GM08714 (cell line): ENCODE measurements around the gene SLC39A7.

Experiments used
- H3K4me3 ChIP-seq: fragments of 200-500 bp; sonication (Bioruptor generic); 2 replicates; pipeline ENCODE4 v1.5.1; 2014; ENCODE audit warnings: mild to moderate bottlenecking, low read length, inconsistent platforms
- ZNF274 ChIP-seq: IDR thresholded peaks from 2 replicates; pipeline ENCODE4 v1.6.1; 2012; ENCODE audit warnings: mild to moderate bottlenecking, low read depth, low read length

Gene SLC39A7

DNA sequence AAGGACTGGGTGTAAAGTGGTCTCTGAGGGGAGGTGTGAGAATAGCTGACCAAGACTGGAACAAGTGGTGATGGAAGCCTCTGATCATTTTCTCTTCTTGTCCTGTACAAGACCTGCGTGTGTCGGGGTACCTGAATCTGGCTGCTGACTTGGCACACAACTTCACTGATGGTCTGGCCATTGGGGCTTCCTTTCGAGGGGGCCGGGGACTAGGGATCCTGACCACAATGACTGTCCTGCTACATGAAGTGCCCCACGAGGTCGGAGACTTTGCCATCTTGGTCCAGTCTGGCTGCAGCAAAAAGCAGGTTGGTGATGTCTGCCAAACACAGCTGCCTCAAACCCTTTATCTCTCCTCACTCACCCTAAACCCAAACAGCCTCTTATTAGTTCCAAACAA lies 2.1 kb downstream of the SLC39A7 start:
- TF ChIP-seq ZNF274: no peak
- no peak overlapping the region for H3K4me3 ChIP-seq

DNA sequence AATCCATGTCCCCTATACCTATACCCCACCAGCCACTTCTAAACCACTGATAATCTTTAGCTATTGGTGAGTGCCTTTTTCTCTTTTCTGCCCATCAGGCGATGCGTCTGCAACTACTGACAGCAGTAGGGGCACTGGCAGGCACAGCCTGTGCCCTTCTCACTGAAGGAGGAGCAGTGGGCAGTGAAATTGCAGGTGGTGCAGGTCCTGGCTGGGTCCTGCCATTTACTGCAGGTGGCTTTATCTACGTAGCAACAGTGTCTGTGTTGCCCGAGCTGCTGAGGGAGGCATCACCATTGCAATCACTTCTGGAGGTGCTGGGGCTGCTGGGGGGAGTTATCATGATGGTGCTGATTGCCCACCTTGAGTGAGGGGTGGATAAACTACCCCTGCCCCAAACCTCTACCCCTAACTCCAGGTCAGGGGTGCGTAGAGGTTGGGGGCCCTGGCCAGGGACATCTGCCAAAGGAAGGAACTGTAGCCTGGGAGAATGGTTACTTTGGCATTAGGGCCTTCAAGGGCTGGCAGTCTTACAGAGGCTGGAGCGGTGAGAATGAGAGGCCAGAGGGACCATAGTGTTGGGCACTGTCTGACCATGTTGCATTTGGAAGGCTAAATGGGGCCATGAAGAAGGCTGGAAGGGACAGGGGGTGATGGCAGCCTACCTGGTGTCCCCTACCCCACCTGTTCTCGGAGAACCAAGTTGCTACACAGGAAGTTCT lies 2.9 kb downstream of the SLC39A7 start:
- H3K4me3 ChIP-seq: no peak overlapping the region; the same call in 1 of the 2 replicates
- TF ChIP-seq ZNF274: no peak

DNA sequence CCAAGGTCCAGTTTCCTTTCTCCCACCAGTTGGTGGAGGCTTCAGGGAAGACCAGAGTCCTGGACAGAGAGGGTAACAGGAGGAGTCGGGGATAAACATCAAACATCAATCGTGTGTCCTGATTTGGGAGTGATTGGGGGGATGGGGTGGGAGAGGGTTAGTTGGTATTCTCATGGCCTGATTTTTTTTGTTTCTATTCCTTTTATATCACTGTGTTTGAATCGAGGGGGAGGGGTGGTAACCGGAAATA lies 3.4 kb downstream of the SLC39A7 start:
- no peak for TF ChIP-seq ZNF274
- H3K4me3 ChIP-seq: no peak overlapping the region; the same call in 1 of the 2 replicates

DNA sequence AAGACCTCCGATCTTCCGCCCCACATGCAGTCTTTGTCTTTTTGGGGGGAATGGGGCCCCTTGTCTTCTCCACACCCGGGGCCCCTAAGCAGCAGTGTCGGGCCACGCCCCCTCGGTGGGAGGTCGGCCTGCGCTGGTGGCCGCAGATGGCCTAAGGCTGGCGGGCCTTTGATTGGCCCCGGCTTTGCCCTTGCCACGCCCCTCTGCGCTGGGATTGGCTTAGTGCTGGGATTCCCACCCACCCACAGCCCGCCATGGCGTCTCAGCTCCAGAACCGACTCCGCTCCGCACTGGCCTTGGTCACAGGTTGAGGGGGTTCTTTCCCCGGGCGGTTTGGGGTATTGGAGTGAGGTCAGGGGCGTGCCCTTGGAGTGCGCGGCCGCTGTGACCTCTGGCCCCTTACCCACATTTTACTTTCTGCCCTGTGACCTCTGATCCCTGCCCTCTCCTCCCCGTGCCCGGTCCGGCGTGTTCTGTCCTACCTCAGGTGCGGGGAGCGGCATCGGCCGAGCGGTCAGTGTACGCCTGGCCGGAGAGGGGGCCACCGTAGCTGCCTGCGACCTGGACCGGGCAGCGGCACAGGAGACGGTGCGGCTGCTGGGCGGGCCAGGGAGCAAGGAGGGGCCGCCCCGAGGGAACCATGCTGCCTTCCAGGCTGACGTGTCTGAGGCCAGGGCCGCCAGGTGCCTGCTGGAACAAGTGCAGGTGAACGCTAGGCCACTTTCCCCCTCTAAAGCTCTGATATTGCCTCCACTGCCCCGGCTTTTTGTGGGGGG lies 3.9 kb downstream of the SLC39A7 start, which contains the start of gene HSD17B8:
Gene HSD17B8, plus strand, starts transcription at position 241 of the 776 bp plus-strand sequence. Its CDS starts 14 bp downstream, at position 255.
- no peak for TF ChIP-seq ZNF274

DNA sequence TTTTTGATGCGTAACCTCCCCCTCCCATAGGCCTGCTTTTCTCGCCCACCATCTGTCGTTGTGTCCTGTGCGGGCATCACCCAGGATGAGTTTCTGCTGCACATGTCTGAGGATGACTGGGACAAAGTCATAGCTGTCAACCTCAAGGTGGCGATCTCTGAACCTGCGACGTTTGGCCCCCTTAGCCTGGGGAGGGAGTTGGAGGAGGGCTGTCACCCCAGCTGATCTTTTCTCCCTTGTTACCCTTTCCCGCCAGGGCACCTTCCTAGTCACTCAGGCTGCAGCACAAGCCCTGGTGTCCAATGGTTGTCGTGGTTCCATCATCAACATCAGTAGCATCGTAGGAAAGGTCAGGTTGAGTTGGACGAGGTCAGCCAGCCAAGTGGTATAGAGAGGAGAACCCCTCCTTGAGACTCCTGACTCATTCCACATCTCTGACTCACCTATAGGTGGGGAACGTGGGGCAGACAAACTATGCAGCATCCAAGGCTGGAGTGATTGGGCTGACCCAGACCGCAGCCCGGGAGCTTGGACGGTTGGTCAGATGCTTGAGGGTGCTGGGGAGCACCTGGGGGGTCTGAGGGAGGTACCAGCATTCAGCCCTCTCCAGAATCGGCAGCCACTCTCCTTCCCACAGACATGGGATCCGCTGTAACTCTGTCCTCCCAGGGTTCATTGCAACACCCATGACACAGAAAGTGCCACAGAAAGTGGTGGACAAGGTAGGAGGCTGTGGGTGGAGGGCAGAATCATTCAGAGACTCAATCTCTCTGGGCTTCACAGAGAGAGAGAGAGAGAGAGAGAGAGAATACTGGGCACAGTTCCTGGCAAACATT lies 4.7 kb downstream of the SLC39A7 start:
- H3K4me3 ChIP-seq: peak overlapping the region; percentile 89; the same call in 1 of the 2 replicates
- no peak for TF ChIP-seq ZNF274

More for the DNA sequence above, 3.9 kb downstream of the SLC39A7 start, which contains the start of gene HSD17B8:
- peak within 1 kb of the TSS; percentile 89 for H3K4me3 ChIP-seq

DNA sequence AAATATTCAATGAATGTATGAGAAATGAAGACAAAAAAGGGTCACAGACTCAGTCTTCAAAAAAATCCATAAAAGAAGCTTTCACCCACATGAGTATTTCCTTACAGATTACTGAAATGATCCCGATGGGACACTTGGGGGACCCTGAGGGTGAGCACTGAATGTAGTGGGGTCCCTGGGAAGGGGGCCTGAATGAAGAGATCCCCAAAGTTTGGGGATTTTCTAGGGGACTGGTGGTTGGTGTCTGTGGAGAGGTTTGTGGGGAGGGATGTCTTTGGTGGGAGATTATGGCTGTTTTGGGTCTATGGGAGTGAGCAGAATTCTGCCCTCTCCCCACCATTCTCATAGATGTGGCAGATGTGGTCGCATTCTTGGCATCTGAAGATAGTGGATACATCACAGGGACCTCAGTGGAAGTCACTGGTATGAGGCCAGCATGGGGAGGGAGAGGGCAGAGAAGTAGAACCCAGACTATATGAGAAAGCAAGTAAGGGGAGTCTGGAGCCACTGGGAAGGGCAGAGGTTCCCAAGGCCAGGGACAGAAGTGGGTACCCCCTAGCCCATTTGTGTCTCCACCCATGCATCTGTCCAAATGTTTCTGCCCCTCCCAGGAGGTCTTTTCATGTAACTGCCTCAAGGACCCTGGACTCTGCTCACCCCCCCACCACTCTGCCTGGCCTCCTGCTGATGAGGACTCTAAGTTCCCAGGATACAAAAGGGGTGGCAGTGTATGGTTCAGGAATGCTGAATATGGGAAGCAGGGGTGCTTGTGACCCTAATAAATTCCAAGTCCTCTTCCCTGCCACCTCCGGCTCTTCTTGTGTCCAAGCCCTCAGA lies 5.6 kb downstream of the SLC39A7 start:
- no peak for TF ChIP-seq ZNF274
- no peak overlapping the region for H3K4me3 ChIP-seq

DNA sequence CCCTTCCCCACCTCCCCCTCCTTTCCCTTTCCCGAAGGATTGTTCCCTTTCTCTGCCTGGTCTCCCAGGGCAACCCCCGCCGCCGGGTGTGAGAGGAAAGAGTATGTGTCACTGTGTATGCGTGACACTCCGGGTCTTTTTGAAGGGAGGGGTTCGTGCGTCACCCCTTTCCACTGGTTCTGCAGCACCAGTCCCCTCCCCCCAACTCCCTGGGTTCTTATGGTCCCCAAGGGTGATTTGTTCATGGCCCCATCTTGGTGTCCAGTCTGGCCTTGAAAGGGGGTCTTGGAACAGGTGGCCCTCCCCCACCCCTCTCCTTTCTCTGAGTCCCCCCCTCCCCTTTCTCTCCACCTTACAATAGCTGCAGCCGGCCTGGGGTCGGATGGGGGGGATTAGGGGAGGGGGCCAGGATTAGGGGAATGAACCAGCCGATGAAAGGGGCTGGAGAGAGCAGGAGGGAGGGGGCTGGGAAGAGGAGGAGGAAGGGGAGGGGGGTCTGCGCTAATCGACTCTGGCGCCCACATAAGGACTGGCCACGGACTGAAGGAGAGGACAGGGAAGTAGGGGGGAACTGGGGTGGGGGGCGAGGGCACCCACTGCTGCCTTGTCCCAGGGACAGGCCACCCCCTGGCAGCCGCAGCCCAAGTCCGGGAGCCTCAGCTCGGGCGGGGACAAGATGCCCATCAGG lies 6.3 kb downstream of the SLC39A7 start:
- no peak for TF ChIP-seq ZNF274
- H3K4me3 ChIP-seq: peak overlapping the region; percentile 95; the same call in 1 of the 2 replicates

DNA sequence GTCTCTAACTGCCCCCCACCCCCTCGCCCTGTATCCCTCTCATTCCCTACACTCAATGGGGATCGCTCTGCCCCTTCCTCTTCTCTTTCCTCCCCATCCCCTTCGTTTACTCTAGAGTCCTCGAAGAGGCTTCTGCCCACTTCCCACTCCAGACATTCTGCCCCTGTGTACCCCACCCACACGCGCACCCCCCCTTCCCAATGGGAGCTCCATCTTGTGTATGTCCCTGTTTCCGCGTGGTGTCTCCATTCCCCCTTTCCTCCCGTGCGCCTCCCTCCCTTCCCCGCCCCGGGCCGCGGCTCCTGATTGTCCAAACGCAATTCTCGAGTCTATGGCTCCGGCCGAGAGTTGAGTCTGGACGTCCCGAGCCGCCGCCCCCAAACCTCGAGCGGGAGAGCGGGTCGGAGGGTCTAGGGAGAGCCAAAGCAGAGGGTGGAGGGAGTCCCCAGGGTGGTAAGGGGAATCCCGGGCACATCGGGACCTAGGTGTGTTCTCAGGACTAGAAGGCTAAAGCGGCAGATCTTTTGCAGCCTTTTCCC lies 7.0 kb downstream of the SLC39A7 start:
- TF ChIP-seq ZNF274: no peak
- H3K4me3 ChIP-seq: peak overlapping the region; percentile 95

DNA sequence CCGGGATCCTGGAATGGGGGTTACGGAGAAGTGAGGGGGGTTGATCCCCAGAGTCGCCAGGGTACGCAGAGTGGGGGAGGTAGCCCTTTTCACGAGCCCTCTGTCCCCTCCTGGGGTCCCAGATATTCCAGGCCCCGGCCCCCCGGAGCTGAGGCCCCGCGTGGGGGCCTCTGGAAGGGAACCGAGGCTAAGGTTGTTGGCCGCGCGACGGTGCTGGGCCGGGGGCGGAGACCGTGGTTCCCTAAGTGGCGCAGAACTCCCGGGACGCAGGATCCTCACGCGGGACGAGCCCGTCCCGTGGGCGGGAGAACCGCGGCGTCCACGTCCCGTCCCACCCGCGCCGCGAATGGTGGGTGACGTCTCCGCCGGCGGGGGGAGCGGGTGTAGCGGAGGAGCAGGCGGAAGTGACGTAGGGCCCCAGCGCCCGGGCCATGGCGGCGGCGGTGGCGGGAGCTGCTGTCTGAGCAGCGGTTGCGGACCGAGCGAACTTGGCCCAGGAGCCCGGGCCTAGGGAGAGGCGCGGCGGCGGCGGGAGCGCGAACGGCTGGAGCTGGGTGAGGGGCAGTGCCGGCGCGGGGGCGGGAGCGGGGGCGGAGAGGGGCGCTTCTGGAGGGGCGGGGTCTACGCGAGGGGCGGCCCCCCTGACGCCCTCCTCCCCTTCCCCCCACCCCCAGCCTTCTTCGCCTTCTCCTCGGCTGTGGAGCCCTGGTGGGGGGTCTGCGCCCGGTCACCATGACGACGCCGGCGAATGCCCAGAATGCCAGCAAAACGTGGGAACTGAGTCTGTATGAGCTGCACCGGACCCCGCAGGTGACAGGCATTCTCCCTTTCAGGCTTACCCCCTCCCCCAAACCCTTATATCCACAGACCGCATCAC lies 7.7 kb downstream of the SLC39A7 start, which contains the start of gene RING1:
Gene RING1, plus strand, starts transcription at position 410 of the 877 bp plus-strand sequence. Its CDS starts 323 bp downstream, at position 733.
- peak within 1 kb of the TSS; percentile 95 for H3K4me3 ChIP-seq
- no peak for TF ChIP-seq ZNF274

DNA sequence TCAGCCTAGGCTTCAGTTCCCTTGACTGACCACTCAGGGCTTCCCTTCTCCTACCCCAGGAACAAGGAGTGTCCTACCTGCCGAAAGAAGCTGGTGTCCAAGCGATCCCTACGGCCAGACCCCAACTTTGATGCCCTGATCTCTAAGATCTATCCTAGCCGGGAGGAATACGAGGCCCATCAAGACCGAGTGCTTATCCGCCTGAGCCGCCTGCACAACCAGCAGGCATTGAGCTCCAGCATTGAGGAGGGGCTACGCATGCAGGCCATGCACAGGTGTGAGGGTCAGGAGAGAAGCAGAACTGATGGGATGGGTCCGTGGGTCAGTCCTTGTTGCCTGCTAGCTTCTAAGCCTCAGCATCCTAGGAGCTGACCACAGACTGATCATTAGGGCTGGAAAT lies 9.2 kb downstream of the SLC39A7 start:
- no peak overlapping the region for H3K4me3 ChIP-seq
- no peak for TF ChIP-seq ZNF274

DNA sequence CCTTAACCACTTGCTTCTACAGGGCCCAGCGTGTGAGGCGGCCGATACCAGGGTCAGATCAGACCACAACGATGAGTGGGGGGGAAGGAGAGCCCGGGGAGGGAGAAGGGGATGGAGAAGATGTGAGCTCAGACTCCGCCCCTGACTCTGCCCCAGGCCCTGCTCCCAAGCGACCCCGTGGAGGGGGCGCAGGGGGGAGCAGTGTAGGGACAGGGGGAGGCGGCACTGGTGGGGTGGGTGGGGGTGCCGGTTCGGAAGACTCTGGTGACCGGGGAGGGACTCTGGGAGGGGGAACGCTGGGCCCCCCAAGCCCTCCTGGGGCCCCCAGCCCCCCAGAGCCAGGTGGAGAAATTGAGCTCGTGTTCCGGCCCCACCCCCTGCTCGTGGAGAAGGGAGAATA lies 10.5 kb downstream of the SLC39A7 start:
- TF ChIP-seq ZNF274: no peak

More for the DNA sequence above, 10.5 kb downstream of the SLC39A7 start:
- H3K4me3 ChIP-seq: no peak overlapping the region
